Melanocyte of skin (primary cell): ENCODE results near the gene FAM200C. TPM values are rescaled to one million over a fixed set of nuclear protein-coding genes. Genes with fewer than 3 reads are reported as not detected.

Experiments used
- total RNA-seq, 2 donors: library from RNA; depleted of rRNA; stranded (reverse); fragments of >200 nt; gene quantifications; 2 replicates each; pipeline ENCODE4 v1.2.3, GENCODE V29; 2012

FAM200C gene
- 1 to 10 TPM; 6.2 to 7.0 TPM for total RNA-seq

GRCh38 chr5:160399402-160400353 is at the start of gene FAM200C:
TSS of gene FAM200C (minus strand) at chr5:160400054. CDS start at chr5:160395490, 4,564 bp downstream.

GRCh38 chr5:160421625-160422258 is 21.9 kb upstream of the FAM200C start, which contains the start of gene PTTG1:
TSS of gene PTTG1 (plus strand) at chr5:160421855. CDS start at chr5:160422313, 458 bp downstream.

GRCh38 chr5:160418561-160419457 is 19.0 kb upstream of the FAM200C start, which contains the start of gene SLU7:
TSS of gene SLU7 (minus strand) at chr5:160419081. CDS start at chr5:160415294, 3,787 bp downstream.

DNA sequence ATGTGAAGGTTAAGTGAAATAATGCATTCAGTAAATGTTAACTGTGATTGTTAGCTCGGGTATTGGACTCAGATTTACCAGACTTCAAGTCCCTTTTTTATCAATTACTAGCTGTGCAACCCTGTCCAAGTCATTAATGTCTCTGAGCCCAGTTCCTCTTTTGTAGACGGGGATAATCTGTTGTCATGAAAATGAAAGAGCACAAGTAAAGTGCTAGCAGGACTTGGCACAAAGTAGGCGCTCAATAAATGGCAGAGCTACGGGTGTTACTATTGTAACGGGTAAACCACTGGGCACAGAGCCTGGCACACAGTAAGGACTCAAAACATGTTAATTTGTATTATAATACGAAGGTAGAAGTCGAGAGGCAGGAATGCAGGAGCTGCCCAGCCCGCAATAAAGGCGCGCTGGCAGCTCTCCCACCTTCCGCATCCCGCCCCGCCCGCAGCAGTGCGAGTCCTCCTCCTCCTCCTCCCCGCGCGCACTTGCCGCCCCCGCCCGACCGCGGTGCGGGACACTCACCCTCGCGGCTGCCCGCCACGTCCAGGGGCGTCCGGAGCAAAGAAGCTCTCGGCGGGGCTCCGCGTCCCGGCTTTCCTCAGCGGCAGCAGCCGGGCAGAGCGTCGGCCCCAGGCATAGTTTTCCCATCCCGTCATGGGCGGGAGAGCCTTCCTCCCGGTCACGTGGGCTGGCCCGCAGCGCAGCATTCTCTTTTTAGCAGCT is 29.7 kb downstream of the FAM200C start, which contains the start of gene C1QTNF2:
C1QTNF2 (minus strand) TSS at position 637 of the 723 bp plus-strand sequence. CDS start 15,615 bp downstream, outside the sequence.

Other genes with a start within 250 kb of the FAM200C start
- gene FABP6, start 170.5 kb downstream of the FAM200C start, total RNA-seq: not detected
- gene CCNJL, start 87.5 kb downstream of the FAM200C start, total RNA-seq: 1 to 10 TPM; 4.5 to 8.7 TPM
- gene C1QTNF2, start 29.4 kb downstream of the FAM200C start, total RNA-seq: 1 to 10 TPM in 1 of 2 donors, under 1 TPM in 1; 0.34 to 1.3 TPM
- 10 to 100 TPM; 46.1 to 54.9 TPM for gene SLU7, start 19.0 kb upstream of the FAM200C start, total RNA-seq
- 100 to 1,000 TPM; 371 to 547 TPM for gene PTTG1, start 21.8 kb upstream of the FAM200C start, total RNA-seq